Lung microvascular endothelial cell (primary cell): ENCODE data around the gene PPP2R2B. TPM values are rescaled to one million over a fixed set of nuclear protein-coding genes. Genes with fewer than 3 reads are reported as not detected.

ENCODE experiments used
- DNase-seq, 2 donors: peaks; one replicate each; pipeline versions ENCODE4 v3.0.0 to v3.0.0-alpha.2; 2010; ENCODE audit warnings: low read depth in 2 of 2
- total RNA-seq: library from RNA; depleted of rRNA; stranded (reverse); fragments of >200 nt; gene quantifications from 2 replicates; pipeline ENCODE4 v1.2.1, GENCODE V29; 2014

Gene PPP2R2B
- total RNA-seq, 1 donor from 2014 or later = not detected

- peak in 1 of 2 donors; percentile 19 for DNase-seq
These were observed 174.7 kb downstream of the PPP2R2B start for GRCh38 chr5:146703899-146704298.

GRCh38 chr5:146703499-146703898 is 175.1 kb downstream of the PPP2R2B start:
- DNase-seq = no peak

GRCh38 chr5:146699664-146700418 is 178.7 kb downstream of the PPP2R2B start:
- DNase-seq = no peak

DNA sequence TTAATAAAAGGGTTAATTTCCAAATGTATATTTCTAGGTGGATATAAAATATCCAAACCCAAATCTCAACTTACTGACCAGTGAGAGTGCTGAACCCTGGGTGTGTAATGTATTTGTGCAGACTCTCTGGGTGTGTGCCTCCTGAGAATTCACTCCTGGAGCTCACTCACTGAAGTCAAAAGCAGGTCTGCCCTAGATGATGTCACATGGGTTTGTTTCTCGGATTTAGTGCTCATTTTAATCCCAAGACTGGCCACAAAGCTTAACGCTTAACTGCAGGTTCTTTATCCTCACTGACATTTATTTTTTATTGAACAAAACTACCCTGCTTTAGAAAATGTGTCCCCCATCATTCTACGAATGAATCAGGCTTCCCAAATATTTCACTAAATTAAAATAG is 179.4 kb downstream of the PPP2R2B start:
- no peak for DNase-seq

- no peak for DNase-seq
These were observed 179.9 kb downstream of the PPP2R2B start for GRCh38 chr5:146698651-146699050.

DNA sequence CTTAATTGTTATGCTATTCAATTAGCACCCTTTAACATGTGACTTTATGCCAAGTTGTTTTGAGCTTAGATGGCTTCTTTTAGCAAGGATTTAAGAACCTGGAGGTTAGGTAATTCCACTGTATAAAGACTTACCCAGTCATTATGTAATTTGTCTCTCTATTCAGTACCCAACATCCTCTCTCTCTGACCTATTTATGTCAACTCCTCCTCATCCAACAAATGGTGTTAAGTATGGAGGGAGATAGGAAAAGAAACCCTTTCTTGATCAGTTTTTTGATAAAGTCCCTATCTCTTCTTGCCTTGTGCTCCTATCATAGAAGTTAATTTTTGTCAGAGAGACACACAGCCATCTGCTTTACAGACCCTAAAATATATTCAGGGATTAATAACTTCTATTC is 181.3 kb downstream of the PPP2R2B start:
- DNase-seq = no peak

- no peak for DNase-seq
These were observed 182.9 kb downstream of the PPP2R2B start for GRCh38 chr5:146695646-146696045.

DNA sequence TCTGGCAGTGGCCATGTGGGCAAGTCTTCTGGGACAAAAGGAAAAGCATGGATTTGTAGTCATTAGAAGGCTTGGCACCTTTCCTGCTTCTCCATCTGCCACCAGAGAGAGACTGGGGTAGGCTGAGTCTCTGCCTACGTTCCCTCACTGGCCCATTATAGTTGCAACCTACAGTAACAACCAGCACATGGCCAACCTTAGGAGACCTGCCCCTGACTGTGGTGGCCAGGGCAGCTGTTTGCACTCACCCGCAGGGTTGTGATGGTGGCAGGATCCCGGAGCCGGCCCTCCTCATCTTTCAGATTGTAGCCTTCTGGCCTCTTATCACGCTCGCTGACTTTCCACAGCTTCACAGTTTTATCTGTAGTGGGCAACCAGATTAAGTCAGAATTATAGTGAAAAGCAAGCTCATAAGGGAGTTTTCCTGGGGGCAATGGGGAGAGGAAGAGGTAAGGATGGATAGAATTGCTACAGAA is 187.6 kb downstream of the PPP2R2B start:
- DNase-seq = no peak

DNA sequence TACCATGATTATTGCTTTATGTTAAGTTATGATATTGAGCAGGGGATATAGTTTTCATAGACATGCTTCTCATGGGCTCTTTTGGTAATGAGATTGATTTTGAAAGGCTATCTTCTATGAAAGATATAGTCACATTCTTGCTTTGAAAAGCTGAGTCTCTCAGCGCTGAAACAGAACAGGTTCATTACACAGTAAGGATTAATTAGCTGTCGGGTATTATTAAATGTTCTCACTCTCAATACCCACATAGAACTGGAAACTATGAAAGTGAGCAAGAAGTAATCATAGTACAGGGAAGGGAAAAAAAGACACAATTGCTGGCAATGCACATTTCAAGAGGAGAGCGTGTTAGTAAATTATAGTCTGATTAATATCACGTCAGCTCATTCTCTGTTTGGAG is 190.9 kb downstream of the PPP2R2B start:
- DNase-seq = no peak

GRCh38 chr5:146683861-146684260 is 194.7 kb downstream of the PPP2R2B start:
- no peak for DNase-seq

DNA sequence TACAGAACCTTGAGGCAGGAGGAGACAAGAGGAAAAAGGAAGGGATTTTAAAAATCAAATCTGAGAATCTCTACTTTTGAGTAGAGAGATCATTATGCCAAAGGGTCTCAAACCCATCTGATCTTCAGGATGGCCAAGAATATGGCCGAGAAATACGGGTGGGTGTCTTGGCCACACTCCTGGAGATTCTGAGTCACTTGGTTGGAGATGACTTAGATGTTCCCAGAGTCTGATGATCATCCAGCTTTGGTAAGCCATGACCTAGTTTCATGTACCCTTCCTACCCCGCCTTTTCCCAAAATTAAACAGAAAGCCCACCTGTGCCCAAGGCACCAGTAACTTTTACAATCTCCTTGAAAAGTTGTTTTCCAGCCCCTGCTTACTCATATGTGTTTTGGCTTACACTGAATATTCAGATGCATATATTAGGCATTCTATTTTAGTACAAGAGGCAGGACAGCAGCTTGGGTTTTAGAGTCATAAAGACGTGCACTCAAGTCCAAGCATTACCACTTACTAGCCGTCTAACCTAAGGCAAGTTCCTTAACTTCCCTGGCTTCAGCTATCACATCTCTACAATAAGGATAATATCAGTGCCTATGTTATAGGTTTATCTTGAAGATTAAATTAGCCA is 195.5 kb downstream of the PPP2R2B start:
- no peak for DNase-seq

GRCh38 chr5:146681585-146682105 is 196.9 kb downstream of the PPP2R2B start:
- DNase-seq = no peak

GRCh38 chr5:146680846-146681584 is 197.5 kb downstream of the PPP2R2B start:
- no peak for DNase-seq

DNA sequence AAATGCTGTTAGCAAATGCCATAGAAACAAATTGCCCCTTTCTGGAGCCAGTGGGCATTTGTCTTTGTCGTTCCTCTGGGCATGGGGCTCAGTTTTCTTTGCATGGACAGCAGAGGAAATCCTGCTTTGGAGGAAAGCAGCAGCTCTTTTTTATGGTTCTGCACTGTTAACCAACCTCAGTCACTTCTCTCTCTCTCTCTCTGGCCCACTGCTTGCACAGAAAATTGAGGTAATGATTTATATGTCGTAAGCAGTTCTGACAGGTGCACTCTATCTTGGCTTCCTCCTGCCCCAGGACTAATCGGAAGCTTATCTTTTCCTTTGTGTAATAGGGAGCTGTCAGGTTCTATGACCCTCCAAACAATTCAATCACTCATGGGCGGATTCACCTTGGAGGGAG is 202.9 kb downstream of the PPP2R2B start:
- no peak for DNase-seq

GRCh38 chr5:146672866-146673265 is 205.7 kb downstream of the PPP2R2B start:
- no peak for DNase-seq

DNA sequence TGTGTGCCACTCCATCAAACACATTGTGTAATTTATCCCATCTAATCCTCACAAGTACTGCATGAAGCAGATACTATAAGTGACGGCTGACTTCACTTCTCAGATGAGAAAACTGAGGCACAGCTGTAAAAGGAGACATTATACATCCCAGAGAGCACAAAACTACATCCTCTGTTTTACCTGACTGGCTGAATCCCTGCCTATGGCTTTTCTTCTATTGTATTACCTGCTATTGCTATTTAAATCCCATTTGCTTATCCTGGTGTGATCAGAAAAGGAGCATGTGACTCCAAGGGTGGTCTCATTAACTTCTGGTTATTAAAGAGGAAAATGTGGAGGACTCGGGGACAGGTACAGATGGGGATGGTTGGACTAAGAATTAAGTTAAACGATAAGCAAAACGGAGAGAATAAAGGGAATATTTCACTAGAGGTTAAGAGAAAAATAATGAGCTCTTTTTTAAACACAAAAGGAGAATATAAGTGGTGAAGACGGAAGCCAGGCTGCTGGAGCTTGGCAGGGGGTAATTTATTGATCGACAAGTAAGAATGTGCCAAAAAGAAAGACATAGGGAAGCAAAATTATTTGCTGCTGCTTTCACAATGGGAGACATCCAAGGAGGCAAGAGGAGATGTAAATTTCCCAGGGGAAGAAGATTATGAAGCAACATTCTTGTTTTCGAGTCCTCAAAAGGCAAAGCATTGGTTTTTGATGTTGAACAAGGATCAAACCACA is 206.8 kb downstream of the PPP2R2B start:
- no peak for DNase-seq

- no peak for DNase-seq
These were observed 208.9 kb downstream of the PPP2R2B start for GRCh38 chr5:146669656-146670055.

DNA sequence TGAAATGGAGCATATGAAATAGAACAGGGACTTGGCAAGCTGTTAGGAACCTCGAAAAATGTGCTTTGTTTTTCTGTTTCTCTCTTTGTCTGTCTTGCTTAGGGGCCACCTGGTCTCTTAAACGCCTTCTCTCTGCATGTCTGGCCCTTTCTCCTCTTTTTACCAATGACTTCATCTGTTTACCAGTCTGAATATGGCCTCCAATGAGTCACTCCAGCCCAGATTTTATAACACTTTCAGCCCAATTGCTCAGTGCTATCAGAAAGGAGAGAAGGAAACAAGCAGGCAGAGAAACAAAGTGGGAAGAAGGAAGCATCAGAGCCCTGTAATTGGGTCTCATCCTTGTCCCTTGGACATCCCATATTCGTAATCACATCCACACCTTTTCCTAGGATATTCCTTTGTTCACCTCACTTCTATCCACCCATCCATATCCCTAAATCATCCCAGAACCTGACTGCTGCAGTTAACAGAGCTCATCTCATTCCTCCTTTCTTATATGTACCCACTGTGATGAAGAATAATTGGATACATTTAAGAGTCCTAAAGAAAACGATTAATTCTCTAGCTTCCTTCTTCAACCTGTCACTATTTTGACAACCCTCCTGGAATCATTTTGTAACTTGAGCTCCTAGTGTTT is 210.8 kb downstream of the PPP2R2B start:
- peak in 1 of 2 donors; percentile 39 for DNase-seq

- DNase-seq = peak; percentile 28 to 56
These were observed 216.3 kb downstream of the PPP2R2B start for GRCh38 chr5:146662229-146662628.

DNA sequence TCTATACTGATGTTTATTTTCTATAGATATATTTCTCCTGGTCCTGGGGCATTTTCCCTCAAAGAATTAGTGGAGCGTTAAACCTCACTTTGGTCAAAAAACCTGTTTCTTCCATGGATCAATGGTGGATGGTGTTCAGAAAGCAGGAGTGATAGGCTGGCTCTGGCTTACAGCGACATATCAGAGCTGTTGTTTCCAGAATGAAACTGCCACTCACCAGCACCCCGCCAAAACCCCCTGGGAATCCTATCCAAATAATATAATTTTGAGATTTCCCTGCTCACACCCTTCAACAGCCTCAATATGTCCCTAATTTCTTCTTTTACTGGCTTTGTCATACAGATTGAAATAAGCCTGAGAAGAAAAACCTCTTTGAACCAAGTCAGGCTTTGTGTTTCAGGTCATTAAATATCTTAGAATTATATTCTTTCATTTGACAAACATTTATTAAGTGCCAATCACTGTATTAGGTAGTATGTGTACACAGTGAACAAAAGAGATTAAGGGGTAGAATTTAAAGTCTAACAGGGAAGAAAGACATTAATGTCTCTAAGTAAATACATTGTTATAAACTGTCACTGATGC is 218.1 kb downstream of the PPP2R2B start:
- no peak for DNase-seq

- DNase-seq = no peak
These were observed 218.6 kb downstream of the PPP2R2B start for GRCh38 chr5:146659961-146660360.
